PFSK-1 (cell line): ENCODE data around the gene MBD2.

ENCODE experiments used
- POLR2AphosphoS5 ChIP-seq: IDR thresholded peaks from 2 replicates; pipeline ENCODE4 v1.6.1; 2012; ENCODE audit warnings: low read depth, mild to moderate bottlenecking, control low read depth, low read length, moderate library complexity
- SIN3A ChIP-seq: IDR thresholded peaks from 2 replicates; pipeline ENCODE4 v1.6.1; 2012; ENCODE audit warnings: mild to moderate bottlenecking, low read length, moderate library complexity, borderline replicate concordance; ENCODE audit not compliant: insufficient read depth
- TAF1 ChIP-seq: IDR thresholded peaks from 2 replicates; pipeline ENCODE4 v1.6.1; 2012; ENCODE audit warnings: low read length, control low read depth, borderline replicate concordance; ENCODE audit not compliant: insufficient read depth
- TF ChIP-seq, protein P1 (sequence below), 2 experiments: IDR thresholded peaks; 2 replicates each; pipeline versions ENCODE4 v1.6.1 to v1.8.0; 2011 to 2012; ENCODE audit warnings: low read depth in 2 of 2, low read length in 2 of 2, control low read depth in 1 of 2, inconsistent platforms in 1 of 2, mild to moderate bottlenecking in 1 of 2, moderate library complexity in 1 of 2; ENCODE audit not compliant: insufficient read depth in 1 of 2

DNA sequence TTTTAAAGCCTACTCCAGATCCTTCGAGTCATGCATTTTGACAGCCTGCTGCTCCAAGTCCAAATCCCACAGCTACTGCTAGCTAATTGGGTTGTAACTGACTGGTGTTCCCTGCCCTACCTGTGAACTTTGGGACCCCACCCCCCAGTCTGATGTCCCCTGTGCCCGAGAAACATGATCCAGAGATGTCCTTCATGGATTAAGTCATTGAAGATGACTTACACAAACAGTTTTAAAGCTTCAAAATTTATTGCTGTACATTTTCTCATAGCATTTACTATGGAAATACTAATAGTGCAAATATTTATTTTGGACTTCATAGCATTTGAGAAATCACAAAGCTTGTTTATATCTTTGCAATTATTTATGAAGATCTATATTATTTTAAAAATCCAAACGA, 73.1 kb downstream of the MBD2 start:
- TF ChIP-seq TAF1 (no peak), POLR2AphosphoS5 (no peak), SIN3A (no peak)
- TF ChIP-seq, protein P1, sequence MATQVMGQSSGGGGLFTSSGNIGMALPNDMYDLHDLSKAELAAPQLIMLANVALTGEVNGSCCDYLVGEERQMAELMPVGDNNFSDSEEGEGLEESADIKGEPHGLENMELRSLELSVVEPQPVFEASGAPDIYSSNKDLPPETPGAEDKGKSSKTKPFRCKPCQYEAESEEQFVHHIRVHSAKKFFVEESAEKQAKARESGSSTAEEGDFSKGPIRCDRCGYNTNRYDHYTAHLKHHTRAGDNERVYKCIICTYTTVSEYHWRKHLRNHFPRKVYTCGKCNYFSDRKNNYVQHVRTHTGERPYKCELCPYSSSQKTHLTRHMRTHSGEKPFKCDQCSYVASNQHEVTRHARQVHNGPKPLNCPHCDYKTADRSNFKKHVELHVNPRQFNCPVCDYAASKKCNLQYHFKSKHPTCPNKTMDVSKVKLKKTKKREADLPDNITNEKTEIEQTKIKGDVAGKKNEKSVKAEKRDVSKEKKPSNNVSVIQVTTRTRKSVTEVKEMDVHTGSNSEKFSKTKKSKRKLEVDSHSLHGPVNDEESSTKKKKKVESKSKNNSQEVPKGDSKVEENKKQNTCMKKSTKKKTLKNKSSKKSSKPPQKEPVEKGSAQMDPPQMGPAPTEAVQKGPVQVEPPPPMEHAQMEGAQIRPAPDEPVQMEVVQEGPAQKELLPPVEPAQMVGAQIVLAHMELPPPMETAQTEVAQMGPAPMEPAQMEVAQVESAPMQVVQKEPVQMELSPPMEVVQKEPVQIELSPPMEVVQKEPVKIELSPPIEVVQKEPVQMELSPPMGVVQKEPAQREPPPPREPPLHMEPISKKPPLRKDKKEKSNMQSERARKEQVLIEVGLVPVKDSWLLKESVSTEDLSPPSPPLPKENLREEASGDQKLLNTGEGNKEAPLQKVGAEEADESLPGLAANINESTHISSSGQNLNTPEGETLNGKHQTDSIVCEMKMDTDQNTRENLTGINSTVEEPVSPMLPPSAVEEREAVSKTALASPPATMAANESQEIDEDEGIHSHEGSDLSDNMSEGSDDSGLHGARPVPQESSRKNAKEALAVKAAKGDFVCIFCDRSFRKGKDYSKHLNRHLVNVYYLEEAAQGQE (IDR thresholded peaks at IDR 0.05; ENCODE audit: insufficient read depth in 1 of 2, low read depth in 2 of 2, low read length in 2 of 2) = no peak
